GM23248 (cell line): ENCODE measurements around the gene ST3GAL6.

Source experiments
- EZH2 ChIP-seq: fragments of 200-600 bp; sonication (generic); IDR thresholded peaks from 2 replicates; pipeline ENCODE4 v1.6.1; 2018; ENCODE audit warnings: antibody characterized with exemption, mild to moderate bottlenecking; ENCODE audit not compliant: insufficient read depth, poor library complexity, severe bottlenecking
- EZH2phosphoT487 ChIP-seq: fragments of 200-600 bp; sonication (generic); IDR thresholded peaks from 2 replicates; pipeline ENCODE4 v1.6.1; 2018; ENCODE audit warnings: antibody characterized with exemption, moderate library complexity, mild to moderate bottlenecking, low read depth; ENCODE audit not compliant: insufficient read depth

DNA sequence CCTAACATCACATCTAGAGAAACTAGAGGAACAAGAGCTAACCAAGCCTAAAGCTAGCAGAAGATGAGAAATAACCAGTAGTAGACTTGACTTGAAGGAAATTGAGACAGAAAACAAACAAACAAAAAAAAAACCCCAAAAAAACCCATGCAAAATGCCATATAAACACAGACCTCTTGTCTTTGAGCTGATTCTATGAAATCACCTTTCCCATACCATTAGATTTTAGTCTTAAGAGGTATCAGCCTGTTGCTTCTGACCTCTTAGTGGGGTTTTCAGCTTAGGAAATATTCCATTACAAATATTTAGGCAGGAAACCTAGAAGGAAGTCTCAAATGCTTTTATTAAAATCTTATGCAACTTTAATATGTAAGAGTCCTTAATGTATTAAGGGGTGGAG lies 23.9 kb upstream of the ST3GAL6 start:
- no peak for TF ChIP-seq EZH2
- no peak for TF ChIP-seq EZH2phosphoT487
